DMS 273 (cell line): ENCODE data around the gene PACS1.

Experiments
- DNase-seq: peaks from one replicate; lab custom pipeline; 2025; ENCODE audit not compliant: unreplicated experiment; lab: John Stamatoyannopoulos, UW

PACS1 gene

DNA sequence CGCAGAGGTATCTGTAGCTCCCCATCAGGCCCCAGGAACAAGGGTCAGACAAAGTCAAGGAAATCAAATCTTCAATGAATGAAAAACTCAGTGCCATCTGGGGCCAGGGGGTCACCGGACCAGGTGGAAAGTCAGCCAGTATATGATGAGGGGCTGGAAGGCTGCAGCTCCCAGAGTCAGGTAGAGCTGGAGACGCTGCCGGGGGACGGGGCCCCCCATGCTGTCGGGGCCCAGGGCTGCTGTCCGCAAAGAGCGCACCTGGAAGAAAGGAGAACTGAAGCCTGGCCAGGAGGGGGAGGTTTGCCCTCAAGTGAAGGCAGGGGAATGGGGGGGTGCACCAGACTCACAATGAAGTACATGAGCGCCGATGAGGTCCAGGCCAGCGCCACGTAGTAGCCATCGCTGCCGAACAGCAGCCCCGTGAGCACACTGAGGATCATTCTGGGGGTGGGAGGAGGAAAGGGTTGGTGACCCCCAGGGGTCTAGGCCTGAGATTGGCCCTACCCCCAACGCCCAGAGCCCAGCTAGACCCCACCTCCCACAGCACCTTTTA is 214.5 kb downstream of the PACS1 start:
- no peak for DNase-seq

DNA sequence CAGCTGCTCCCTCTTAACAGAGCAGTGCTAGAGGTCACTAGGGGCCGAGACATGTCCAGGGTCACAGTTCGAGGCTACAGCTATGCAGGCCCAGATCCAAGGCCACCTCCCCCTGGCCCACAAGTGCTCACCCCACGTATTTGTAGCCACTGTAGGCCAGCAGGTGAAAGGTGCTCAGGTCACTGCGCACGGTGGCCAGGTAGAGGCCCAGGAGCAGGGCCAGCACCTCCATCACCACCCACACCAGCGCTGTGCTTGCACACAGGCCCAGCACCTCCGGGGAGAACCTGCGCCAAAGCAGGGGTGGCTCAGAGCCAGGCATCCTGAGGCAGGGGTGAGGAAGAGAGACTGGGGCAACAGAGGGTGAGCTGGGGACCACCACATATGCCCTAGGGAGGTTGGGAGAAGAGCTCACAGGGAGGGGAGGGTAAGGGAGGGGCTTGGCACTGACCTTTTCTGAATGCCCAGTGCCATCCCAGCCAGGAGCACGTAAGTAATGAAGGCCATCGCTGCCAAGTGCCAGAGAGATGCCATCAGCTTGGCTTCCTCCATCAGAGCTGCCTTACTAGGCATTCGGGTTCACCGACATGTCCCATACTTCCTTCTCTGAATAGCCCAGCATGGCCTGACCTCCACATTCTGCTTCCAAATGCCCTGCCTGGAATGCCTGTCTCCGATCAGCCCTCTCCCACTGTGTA is 215.3 kb downstream of the PACS1 start:
- no peak for DNase-seq

DNA sequence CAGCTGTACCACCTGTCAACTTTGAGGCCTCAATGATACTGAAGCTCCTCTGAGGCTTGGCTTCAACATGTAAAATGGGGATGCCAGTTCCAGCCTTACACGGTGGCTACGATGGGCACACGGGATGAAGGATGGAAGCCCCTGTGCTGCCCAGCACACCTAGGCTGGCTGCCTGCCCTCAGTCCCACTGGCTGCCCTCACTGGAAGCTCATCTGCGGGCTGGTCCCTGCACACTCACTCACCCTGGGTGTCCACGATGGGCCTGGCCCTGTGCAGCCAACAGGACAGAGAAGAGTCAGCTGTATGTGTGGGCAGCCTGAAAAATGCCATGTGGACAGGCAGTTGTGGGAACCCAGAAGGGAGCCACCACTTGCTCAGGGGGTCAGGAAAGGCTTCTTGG is 216.6 kb downstream of the PACS1 start:
- no peak for DNase-seq

DNA sequence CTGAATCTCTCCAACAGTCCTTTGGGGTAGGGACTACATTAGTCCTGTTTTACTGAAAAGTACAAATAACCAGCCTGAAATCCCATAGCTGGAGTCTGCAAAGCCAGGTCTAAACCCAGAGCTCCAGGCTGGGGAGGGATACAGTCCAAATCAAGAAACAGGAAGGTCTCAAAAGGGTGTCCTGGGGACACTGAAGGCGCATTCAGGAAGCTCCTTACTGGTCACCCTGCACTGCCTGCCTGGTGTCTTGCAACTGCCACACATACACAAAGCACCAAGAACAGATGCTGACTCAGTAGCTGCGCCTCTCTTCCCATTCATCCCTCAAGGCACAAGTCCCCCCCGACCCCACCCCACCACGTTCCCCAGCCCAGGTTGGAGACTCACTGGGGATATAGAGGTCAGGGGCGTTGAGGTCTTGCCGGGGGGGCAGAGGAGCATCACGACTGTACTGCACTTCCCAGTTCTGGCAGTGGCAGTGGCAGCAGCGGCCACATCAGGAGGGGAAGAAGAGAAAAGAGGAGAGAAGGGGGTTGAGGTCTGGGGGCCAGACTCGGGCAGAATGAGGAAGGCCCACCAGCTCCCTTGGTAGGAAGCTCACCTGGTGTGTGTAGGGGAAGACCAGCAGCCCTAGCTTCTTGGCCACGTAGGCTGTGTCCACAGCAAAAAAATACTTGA is 217.3 kb downstream of the PACS1 start:
- no peak for DNase-seq

DNA sequence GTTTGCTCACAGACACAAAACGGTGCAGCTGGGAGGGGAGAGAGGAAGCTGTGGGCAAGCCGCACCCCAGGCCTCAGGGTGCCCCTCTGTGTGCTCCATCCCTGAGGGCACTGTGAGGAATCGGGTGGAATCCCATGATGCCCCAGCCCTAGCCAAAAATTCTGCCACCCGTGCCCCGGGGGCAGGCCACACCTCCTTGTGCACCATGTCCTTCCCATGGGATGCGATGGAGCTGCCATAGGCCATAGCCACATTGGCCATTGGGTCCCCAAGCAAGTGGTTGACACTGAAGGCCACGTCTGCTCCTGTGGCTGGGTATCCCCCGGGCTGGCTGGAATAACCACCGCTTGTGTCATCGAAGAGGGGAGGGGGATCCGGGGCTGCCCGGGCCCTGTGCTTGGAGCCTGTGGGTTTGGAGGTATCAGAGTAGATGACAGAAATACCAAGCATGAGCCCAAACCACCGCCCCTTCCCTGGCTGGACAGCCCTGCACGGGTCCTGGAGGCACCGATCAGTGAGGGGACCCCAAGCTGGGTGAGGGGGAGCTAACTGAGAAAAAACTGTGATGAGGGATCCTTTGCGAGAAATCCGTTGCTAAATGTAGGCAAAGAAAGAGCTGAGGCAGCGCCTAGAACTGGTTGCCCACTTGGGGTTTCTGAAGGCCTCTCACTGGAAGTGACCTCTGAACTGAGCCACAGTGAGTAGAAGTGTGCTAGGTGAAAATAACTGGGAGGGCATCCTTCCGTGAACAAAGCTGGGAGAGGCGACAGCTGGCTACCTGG is 218.0 kb downstream of the PACS1 start:
- DNase-seq, result no peak

DNA sequence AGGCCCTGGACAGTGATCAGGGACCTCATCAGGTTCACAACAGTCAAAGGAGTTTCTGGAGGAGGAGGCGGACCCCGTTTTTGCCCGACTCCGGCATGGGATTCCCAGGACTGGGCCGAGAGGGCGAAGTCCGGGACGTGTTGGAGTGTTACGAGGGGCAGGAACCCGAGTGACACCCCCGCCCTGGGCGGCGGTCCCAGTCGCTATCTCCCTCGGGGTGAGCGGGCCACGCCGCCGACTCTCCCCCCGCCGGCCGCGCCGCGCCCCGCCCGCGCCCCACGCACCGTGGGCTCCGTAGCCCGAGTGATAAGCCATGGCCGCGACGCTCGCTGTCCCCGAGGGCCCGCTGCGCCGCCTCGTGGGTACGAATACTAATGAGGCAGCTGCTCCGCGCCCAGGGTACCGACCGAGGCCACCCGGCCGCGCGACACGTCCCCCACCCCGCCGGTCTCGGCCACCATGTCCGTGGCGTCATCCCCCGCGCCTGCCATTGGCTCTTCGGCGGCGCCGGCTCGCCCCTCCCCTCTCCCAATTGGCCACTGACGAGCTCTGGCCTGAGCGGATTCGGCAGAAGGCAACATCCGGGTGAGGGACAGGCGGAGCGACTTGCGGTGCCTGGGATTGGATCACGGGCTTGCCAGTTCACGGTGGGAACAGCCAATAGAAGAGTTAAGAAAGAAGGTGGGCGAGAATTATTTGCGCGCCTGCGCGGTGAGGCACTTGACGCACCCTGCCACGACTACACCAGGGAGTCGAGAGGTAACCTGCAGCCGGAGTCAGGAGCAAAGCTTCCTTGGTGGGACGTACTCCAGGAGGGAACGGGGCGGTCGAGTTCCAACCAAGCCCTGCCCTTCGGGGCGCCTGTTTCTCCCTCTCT is 218.8 kb downstream of the PACS1 start, which contains the start of gene YIF1A:
Gene YIF1A, minus strand, starts transcription at position 473 of the 877 bp plus-strand sequence. Its CDS starts 158 bp downstream, at position 315.
- DNase-seq, result peak; percentile 98

DNA sequence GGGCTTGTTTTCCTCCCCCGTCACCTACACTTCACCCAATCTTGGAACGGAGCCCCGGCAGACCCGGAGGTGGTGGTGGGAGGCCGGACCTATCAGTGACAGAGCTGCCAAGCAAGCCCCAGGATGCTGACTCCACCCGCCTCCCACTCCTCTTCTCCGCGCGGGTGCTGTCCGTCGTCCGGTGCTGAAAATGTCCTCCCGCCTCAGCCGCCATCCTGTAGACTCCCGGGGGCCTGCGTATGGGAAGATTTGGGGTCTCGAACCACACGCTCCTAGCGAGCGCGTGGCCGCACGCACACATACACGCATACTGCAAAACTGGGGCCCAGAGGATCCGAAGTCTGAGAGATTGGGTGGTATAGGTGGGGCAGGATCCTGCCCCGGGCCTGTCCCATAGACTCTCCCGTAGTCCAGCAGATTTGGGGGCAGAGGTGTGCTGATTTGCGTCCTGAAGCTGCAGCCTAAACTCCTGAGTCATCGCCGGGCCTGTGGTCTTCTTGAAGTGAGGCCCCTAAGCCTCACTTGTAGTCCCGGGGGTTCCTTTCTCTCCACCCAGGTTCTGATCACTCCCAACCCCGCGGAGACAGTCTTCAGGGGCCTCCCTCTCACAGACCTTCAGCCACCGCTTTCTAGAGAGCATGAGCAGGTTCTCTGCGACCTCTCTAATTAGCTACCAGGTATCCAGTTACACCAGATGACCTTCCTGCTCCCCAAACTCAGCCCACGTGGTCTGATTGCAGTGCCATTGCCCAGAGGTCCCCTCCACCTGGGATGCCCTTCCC is 219.7 kb downstream of the PACS1 start:
- peak; percentile 89 for DNase-seq

DNA sequence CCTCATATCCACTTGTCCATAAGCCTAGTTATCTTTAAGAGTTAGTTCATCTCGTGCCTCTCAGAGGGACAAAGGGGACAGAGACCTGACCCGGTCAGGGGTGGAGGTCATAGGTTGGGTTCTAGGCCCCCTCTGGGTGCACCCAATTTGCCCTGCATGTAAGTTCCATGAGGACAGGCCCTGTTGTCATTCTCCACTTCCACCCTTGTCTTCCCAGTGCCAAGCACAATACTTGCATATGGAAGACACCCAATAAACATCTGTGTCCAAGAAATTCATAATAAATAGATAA is 220.2 kb downstream of the PACS1 start:
- no peak for DNase-seq

DNA sequence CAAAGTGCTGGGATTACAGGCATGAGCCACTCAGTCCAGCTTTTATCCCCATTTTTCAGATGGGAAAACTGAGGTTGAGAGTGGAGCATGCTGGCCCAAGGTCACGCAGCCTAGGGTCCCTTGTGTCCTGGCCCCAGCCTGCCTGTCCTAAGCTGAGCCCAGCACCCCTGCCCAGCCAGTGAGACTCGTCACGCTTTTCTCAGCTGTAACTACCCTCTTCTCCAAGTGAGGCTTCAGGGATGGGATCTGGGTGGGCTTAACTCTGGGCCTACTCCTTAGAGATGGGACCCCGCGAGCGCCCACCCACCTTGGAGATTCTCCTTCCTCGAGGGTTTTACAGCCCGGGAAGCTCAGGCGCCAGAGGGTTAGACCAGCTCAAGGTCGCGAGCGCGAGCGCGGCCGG is 221.2 kb downstream of the PACS1 start:
- no peak for DNase-seq

DNA sequence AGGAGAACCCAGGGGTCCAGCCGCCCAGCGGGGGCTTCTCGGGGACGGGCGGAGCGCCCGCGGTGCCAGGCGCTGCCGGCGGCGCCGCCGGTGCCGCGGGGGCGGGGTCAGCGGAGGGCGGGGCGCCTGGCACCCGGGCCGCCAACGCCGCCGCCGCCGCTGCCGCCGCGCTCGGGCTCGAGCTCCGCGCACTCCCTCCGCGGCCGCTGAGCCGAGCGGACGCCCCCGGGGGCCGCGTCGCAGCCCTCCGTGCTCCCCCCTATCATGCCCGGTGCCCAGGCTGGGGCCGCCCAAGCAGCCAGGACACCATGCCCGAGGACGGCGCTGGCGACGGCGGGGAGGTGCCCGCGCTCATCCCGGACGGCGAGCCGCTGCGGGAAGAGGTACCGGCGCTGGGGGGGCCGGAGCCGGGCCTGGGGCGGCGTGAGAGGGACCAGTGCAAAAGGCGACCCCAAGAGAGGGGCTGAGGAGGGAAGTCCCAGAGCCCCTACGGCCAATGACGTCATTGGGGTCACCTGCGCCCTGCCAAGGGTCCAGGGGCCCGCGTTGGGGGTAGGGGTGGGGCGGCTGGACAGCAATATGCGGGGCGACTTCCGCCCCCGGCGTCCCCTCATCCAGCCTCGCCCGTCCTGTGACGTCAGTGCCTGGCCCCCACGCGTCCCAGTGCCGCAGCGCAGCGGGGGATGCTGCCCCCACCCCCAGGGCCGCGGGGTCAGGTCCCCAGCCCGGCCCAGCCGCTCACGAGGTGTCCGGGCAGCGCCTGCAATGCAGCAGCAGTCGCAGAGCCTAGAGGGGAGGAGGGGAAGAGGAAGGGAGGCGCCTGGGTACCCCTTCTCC is 221.9 kb downstream of the PACS1 start, which contains the start of gene TMEM151A:
Gene TMEM151A, plus strand, starts transcription at position 189 of the 837 bp plus-strand sequence. Its CDS starts 120 bp downstream, at position 309.
- DNase-seq, result peak; percentile 58

DNA sequence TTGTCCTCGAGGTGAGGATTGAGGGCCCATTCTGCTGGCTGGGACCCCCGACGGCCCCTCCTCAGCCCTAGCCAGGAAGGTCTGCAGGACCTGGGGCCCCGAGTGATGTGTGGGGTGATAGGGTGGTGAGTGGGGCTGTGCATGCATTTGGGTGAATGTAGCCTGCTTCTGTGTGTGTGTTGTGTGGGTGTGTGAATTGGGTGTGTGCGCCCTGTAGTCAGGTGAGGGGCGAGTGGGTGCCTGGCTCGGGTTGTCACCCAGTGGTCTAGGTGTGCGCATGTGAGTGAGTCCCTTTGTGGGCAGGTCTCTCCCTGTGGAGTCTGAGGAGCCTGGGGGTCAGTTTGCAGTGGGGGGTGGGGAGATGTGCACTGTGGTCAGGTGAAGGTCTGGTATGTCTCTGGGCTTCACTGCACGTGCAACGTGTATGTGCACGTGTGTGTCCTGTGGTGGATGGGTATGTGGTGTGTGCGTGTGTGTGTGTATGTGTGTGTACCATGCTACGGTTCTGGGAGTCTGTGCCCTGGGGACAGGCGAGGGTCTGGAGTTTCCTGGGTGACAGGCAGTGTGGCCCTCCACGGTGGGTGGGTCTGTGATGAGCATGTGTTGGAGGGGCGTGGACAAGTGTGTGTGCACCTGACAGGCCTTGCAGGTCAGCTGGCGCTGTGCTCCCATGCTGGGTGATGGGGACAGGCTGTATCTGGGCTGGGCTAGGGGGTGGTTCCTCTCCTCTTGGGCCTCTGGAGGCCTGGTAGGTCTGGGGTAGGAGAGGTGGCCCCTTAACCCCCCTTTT is 222.7 kb downstream of the PACS1 start:
- no peak for DNase-seq

DNA sequence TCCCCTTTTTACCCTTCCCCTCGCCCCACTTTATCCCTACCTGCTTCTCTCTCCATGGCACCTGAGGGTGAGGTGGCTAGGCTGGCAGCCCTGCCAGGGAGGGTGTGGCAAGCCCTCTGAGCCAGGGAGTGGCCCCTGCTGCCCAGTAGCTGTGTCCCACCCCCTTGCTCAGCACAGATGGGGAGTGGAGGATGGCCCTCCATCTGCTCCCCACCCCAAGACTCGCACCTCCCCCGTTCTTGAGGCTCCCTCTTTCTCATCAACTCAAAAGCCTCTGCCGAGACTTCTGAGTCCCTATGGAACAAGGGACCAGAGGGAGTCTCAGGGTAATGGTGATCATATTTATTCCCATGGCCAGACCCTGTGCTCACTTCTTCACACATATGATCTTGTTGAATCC is 223.3 kb downstream of the PACS1 start:
- no peak for DNase-seq

DNA sequence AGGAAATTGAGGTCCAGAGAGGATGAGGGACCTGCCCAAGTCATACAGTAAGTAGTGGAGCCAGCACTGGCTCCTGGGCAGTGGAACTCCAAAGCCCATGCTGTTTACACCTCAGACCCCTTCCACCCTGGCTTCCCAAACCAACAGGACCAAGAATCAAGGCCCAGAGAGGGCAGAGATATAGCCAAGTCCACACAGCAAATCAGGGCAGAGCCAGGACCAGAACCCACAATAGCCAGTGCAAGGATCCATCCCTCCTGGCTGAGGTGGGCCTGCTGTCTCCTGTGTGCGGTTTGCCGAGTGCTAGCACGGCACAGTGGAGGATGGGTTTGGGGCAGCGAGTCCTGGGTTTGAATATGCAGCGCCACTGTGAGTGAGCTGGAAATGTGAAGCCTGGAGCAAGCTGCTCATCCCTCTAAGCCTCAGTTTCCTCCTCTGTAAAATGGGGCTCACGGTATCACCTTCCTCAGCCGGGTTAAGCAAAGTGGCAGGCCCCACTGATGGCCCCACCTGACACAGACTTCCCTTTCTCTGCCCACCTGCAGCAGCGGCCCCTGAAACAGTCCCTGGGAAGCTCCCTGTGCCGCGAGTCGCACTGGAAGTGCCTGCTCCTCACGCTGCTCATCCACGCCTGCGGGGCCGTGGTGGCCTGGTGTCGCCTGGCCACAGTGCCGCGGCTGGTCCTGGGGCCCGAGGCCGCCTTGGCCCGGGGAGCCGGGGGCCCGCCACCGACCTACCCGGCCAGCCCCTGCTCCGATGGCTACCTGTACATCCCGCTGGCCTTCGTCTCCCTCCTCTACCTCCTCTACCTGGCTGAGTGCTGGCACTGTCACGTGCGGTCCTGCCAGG is 223.9 kb downstream of the PACS1 start:
- DNase-seq, result no peak
